HG03280 (cell line): Measurements from ENCODE around the gene OCA2.

Source experiments
- ATAC-seq: cut with Tn5 transposase; IDR thresholded peaks from one replicate; pipeline ENCODE4 v1.9.1; 2021; ENCODE audit warnings: mild to moderate bottlenecking, moderate library complexity; ENCODE audit not compliant: unreplicated experiment

OCA2 gene

DNA sequence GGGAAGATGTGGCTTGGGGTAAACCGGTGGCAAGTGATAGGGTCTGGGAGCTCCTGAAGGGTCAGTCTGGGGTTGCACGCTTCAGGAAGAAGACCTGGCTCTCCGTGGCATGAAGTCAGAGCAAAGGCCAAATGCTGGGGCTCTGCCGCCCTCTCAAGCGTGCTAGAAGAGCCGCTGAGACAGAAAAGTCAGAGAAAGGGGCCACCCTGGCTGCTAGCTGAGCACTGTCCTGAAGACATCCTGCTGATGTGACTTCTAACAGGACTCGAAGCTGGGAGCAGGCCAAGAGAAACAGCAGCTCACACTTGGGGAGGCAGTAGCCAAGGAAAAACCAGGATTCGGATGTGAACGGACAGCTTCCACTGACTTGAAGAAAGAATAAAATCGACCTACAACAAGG lies 270.4 kb downstream of the OCA2 start:
- no peak for ATAC-seq

- no peak for ATAC-seq
These were observed 272.0 kb downstream of the OCA2 start for GRCh38 chr15:27826902-27827714.

- no peak for ATAC-seq
These were observed 272.7 kb downstream of the OCA2 start for GRCh38 chr15:27826411-27826810.

DNA sequence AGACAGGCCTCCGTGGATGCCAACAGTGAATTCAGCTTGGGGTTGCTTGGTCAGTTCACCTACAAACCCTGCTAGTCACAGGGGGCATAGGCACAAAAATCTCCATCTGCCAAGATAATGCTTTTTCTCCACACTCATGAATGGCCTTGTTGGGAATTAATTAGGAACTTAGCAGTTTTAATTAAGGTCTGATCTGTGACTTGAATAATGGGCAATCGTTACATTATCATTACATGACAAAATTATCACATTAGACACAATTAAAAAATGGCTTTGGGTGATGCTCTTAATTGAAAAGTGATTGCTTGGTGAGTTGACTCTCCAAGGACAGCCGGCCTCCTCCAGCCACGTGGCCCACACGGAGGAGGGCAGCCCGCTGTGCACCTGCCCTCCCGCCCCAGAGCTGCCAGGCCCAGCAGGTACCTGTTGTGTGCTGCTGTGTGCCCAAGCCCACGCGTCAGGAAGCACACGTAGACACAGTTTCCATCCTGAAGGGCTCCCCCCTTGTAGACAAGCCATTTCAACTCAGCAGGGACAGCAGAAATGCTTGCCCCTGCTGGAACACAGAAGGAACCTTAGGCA lies 274.2 kb downstream of the OCA2 start:
- ATAC-seq = no peak

GRCh38 chr15:27821273-27821672 lies 277.8 kb downstream of the OCA2 start:
- no peak for ATAC-seq

GRCh38 chr15:27820722-27821121 lies 278.4 kb downstream of the OCA2 start:
- no peak for ATAC-seq

GRCh38 chr15:27820232-27820631 lies 278.9 kb downstream of the OCA2 start:
- ATAC-seq = no peak

DNA sequence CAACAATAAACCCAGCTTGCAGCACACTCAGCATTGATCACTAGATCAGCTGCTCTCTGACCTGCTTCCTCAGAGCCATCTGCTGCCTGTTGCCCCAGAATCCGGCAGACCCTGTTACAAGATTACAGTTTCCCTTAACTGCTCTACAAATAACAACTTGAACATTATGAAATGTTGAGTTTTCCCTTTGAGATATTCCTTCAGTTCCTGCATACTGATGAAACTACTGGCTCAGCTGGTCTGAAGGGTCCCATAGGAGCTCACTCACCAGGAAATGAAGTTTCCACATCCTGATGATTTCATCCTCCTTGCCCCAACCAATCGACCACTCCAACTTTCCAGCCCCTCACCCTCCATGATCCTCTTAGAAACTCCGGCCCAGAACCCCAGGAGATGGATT lies 281.9 kb downstream of the OCA2 start:
- ATAC-seq = no peak

- ATAC-seq = no peak
These were observed 282.3 kb downstream of the OCA2 start for GRCh38 chr15:27816790-27817189.

- no peak for ATAC-seq
These were observed 284.1 kb downstream of the OCA2 start for GRCh38 chr15:27815035-27815434.

DNA sequence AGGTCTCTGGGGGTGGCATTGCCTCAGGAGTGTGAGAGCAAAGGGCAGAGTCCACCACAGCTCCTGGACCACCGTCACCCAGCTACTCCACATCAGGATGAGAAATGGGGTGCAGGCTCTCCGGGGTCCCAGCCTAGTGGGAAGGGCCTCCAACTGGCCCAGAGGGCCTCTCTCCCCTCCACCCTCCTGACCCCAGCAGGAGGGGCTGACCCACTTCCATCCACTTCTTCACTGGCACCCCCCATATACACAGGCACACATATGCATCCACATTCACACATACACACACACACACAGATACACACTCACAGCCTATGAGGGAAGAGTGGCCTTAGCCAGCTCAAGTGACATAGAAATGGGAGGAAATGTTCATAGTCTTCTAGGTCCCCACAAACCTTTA lies 286.0 kb downstream of the OCA2 start:
- ATAC-seq = no peak

DNA sequence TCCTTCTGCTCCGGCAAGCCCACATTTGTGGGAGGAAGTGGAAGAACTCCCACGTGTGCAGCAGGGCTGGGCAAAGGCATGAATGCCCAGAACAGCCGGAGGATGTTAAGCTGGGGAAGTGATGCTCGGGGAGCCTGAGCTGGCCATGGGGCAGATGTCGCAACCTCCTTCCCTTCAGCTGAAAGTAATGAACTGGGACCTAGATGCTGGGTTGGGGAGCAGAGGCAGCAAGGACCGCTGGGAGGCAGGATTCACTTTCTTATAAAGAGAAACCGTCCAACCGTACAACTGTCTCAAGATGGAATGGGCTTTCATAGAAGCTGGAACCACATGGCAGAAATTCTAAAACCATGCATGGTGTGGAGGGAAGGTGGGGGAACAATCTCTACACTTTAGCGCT lies 290.9 kb downstream of the OCA2 start:
- no peak for ATAC-seq

GRCh38 chr15:27807335-27807734 lies 291.8 kb downstream of the OCA2 start:
- ATAC-seq = no peak

DNA sequence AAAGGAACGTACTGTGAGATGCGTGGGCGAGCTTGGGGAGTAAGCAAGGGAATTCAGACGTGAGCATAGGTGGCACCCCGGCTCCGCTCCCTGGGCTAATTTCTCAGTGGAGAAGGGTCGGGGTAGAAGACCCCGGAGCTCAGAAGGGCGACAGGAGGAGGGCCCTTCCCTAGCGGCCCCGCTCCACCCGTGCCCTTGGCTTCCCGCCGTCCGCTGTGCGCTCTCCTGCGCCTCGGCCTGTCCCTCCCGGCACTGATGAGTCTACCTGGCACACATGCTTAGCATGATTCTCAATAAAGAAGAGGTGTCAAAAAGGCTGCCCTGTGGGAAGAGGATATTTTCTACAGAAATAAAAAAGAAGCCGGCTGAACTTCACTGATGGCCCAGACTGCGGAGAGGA lies 292.7 kb downstream of the OCA2 start:
- ATAC-seq = no peak

DNA sequence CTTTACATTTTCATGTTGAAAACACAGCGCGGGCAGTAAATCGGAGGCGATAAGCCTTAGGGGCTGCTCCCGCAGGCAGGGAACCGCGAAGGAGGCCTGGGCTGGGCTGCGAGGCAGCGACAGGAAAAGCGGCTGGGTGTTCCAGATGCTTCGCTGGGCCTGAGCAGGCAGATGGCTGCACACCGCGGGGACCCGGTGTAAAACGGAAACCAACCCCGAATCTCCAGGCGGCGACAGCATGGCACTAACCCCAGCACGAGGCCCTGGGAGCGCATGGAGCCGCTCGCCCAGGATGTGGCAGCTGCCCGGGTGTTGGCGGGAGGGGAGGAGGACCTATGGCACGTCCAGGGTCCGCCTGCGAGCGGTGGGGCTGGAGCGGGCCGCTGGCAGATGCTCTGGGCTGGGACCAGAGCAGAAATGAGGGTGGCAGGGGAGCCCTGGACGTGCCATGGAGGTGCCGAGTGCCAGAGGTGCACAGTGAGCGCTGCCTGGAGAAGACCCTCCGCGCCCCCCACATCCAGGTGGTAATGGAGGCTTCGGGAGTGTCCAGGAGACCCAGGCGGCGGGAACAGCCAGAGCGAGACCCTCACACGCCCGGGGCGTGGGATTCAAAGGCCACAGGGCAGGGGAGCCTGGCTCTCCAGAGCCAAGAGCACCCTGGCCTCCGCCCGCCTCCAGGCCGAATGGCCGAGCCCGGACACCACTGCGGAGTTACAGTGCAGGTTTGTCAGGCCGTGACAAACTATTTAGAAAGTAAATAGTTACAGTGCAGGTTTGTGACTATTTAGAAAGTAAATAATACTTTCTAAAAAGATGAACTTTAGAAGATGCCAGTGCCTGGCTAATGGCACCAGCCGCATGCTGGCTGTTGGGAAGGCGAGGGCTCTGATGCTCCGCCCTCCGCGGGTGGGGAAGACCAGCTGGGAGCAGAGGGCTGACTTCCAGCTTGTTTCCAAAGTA lies 293.6 kb downstream of the OCA2 start:
- ATAC-seq = no peak

GRCh38 chr15:27804569-27805260 lies 294.4 kb downstream of the OCA2 start:
- ATAC-seq = no peak

DNA sequence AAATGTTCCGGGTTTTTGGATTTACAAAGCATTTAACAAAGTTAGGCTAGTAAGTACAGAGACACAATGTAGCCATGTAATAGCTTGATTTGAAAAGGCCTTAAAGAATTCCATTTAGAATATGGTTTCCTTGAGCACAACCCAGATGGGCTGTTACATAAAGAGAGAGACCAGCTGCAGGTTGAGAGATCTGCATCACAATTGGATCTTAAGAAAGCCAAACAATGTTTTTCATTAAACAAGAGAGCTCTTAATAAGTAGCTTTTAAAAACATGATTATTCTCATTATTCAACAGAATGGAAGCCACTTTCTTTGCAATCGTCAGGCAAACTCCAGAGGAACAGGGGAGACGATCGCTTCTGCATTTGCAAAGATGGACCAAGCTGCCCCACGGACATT lies 300.3 kb downstream of the OCA2 start:
- ATAC-seq = no peak

- ATAC-seq = no peak
These were observed 301.4 kb downstream of the OCA2 start for GRCh38 chr15:27797765-27798164.

GRCh38 chr15:27796405-27797320 lies 302.5 kb downstream of the OCA2 start:
- ATAC-seq = no peak

DNA sequence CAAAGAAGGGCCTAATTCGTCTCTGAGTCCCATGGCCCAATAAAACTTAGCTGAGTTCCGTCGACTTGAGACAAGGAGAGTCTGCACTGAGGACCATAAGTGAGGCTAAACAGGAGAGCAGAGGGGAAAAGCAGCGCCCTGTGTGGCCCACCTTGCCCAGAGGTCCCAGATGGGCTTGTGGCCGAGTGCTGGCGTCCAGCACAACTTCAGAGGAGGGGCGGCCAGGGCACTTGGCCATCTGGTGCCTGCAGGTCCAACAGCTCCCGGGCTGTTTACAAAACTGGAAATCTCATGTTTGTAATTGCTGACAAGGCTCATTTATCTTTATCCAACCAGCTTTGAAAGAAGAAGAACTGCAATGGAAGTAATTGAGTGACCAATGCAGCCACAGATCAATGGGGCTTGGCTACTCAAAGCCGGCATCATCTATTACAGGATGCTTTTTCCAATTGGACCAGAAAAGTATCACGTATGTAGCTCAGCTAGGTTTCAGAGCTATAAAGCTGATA lies 306.3 kb downstream of the OCA2 start:
- no peak for ATAC-seq
